HG02759 (cell line): ENCODE measurements around the gene TRAF1.

ENCODE experiments used
- ATAC-seq: cut with Tn5 transposase; IDR thresholded peaks from one replicate; pipeline ENCODE4 v1.9.1; 2021; ENCODE audit warnings: mild to moderate bottlenecking, moderate library complexity; ENCODE audit not compliant: unreplicated experiment

Gene TRAF1

DNA sequence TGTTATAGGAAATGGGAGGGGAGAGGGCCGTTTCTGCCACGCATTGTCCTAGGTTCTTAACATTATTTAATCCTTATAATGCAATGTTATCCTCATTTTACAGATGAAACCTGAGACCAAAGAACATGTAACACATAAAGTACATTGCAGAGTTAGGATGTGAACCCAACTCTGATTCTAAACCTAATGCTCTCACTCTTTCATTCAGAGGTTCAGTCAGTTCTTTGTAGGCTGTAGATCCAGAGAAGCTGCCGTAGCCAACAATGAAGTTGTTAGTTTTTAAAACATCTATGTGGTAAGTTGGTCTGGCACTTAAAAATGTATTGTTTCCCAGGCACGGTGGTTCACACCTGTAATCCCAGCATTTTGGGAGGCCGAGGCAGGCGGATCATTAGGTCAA, 73.4 kb downstream of the TRAF1 start:
- no peak for ATAC-seq
